ENCODE data around the gene RELA. TPM values are rescaled to one million over a fixed set of nuclear protein-coding genes. Genes with fewer than 3 reads are reported as not detected.

The RELA gene
- total and polyA plus RNA-seq, 2 experiments from 2014 or later, result 18.5 to 22.8 TPM

DNA sequence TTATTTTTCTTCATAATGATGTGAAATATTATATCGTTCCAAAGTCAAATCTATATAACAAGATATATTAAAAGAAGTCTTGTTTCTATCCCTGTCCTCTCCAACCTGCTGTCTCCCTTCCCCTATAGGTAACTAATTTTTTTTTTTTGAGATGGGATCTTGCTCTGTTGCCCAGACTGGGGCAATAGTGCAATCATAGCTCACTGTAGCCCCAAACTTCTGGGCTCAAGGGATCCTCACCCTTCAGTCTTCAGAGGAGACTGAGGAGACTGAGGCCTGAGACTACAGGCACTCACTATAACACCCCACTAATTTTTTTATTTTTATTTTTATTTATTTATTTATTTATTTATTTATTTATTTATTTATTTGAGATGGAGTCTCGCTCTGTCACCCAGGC, 10.3 kb upstream of the RELA start (continued):
- TF ChIP-seq, protein P1, sequence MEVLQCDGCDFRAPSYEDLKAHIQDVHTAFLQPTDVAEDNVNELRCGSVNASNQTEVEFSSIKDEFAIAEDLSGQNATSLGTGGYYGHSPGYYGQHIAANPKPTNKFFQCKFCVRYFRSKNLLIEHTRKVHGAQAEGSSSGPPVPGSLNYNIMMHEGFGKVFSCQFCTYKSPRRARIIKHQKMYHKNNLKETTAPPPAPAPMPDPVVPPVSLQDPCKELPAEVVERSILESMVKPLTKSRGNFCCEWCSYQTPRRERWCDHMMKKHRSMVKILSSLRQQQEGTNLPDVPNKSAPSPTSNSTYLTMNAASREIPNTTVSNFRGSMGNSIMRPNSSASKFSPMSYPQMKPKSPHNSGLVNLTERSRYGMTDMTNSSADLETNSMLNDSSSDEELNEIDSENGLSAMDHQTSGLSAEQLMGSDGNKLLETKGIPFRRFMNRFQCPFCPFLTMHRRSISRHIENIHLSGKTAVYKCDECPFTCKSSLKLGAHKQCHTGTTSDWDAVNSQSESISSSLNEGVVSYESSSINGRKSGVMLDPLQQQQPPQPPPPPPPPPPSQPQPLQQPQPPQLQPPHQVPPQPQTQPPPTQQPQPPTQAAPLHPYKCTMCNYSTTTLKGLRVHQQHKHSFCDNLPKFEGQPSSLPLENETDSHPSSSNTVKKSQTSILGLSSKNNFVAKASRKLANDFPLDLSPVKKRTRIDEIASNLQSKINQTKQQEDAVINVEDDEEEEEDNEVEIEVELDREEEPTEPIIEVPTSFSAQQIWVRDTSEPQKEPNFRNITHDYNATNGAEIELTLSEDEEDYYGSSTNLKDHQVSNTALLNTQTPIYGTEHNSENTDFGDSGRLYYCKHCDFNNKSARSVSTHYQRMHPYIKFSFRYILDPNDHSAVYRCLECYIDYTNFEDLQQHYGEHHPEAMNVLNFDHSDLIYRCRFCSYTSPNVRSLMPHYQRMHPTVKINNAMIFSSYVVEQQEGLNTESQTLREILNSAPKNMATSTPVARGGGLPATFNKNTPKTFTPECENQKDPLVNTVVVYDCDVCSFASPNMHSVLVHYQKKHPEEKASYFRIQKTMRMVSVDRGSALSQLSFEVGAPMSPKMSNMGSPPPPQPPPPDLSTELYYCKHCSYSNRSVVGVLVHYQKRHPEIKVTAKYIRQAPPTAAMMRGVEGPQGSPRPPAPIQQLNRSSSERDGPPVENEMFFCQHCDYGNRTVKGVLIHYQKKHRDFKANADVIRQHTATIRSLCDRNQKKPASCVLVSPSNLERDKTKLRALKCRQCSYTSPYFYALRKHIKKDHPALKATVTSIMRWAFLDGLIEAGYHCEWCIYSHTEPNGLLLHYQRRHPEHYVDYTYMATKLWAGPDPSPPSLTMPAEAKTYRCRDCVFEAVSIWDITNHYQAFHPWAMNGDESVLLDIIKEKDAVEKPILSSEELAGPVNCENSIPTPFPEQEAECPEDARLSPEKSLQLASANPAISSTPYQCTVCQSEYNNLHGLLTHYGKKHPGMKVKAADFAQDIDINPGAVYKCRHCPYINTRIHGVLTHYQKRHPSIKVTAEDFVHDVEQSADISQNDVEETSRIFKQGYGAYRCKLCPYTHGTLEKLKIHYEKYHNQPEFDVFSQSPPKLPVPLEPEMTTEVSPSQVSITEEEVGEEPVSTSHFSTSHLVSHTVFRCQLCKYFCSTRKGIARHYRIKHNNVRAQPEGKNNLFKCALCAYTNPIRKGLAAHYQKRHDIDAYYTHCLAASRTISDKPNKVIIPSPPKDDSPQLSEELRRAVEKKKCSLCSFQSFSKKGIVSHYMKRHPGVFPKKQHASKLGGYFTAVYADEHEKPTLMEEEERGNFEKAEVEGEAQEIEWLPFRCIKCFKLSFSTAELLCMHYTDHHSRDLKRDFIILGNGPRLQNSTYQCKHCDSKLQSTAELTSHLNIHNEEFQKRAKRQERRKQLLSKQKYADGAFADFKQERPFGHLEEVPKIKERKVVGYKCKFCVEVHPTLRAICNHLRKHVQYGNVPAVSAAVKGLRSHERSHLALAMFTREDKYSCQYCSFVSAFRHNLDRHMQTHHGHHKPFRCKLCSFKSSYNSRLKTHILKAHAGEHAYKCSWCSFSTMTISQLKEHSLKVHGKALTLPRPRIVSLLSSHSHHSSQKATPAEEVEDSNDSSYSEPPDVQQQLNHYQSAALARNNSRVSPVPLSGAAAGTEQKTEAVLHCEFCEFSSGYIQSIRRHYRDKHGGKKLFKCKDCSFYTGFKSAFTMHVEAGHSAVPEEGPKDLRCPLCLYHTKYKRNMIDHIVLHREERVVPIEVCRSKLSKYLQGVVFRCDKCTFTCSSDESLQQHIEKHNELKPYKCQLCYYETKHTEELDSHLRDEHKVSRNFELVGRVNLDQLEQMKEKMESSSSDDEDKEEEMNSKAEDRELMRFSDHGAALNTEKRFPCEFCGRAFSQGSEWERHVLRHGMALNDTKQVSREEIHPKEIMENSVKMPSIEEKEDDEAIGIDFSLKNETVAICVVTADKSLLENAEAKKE (CRISPR knock-in tag; IDR thresholded peaks at IDR 0.05), result no peak
- TF ChIP-seq, protein P2, sequence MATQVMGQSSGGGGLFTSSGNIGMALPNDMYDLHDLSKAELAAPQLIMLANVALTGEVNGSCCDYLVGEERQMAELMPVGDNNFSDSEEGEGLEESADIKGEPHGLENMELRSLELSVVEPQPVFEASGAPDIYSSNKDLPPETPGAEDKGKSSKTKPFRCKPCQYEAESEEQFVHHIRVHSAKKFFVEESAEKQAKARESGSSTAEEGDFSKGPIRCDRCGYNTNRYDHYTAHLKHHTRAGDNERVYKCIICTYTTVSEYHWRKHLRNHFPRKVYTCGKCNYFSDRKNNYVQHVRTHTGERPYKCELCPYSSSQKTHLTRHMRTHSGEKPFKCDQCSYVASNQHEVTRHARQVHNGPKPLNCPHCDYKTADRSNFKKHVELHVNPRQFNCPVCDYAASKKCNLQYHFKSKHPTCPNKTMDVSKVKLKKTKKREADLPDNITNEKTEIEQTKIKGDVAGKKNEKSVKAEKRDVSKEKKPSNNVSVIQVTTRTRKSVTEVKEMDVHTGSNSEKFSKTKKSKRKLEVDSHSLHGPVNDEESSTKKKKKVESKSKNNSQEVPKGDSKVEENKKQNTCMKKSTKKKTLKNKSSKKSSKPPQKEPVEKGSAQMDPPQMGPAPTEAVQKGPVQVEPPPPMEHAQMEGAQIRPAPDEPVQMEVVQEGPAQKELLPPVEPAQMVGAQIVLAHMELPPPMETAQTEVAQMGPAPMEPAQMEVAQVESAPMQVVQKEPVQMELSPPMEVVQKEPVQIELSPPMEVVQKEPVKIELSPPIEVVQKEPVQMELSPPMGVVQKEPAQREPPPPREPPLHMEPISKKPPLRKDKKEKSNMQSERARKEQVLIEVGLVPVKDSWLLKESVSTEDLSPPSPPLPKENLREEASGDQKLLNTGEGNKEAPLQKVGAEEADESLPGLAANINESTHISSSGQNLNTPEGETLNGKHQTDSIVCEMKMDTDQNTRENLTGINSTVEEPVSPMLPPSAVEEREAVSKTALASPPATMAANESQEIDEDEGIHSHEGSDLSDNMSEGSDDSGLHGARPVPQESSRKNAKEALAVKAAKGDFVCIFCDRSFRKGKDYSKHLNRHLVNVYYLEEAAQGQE (IDR thresholded peaks at IDR 0.05; ENCODE audit: unreplicated experiment), result no peak
- TF ChIP-seq EZH2 (IDR thresholded peaks at IDR 0.05; ENCODE audit: low read depth, unreplicated experiment) (no peak), JUNB (IDR thresholded peaks at IDR 0.05; ENCODE audit: unreplicated experiment) (no peak)

DNA sequence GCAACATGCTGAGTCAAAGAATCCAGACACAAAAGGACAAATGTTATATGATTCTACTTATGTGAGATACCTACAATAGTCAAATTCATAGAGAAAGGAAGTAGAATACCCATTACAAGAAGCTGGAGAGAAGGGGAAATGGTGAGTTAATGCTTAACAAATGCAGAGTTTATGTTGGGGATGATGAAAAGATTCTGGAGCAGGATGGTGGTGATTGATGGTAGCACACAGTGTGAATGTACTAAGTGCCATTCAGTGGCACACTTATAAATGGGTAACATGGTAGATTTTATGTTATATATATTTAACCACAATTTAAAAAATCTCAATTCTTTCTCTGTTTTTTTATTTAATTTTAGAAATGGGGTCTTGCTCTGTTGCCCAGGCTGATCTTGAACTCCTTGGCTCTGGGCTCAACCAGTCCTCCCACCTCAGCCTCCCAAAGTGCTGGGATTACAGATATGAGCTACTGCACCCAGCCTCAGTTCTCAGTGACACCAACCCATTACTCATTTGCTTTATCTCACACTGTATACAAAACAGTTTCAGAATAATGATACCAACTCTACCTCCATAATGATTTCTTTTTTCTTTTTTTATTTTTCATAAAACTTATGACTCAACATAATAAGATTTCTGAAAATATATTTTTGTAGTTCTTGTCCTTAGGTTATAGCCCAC, 9.6 kb upstream of the RELA start:
- no peaks in the 10 kb centered on the region for H4K20me1 ChIP-seq (replicated peaks; ENCODE audit: insufficient read depth)
- no peak overlapping the region for H2AFZ ChIP-seq
- H3K27ac Mint-ChIP-seq, result no peak overlapping the region
- H3K4me2 ChIP-seq, result no peak overlapping the region
- DNase-seq (ENCODE audit: low spot score), result no peak
- no peak overlapping the region for H3K4me3 Mint-ChIP-seq
- no peak overlapping the region for H3K27ac ChIP-seq (ENCODE audit: low read depth)
- no peaks in the 10 kb centered on the region for H3K9me2 ChIP-seq (ENCODE audit: insufficient read depth)
- H3K4me1 ChIP-seq (ENCODE audit: insufficient read depth), result no peaks in the 10 kb centered on the region
- H3K36me3 Mint-ChIP-seq (ENCODE audit: low read depth), result no peaks in the 10 kb centered on the region
- H3K79me2 ChIP-seq (replicated peaks; ENCODE audit: insufficient read depth), result no peaks in the 10 kb centered on the region
- H3F3A ChIP-seq (replicated peaks; ENCODE audit: low read depth), result no peaks in the 10 kb centered on the region
- no peaks in the 10 kb centered on the region for H3K36me3 ChIP-seq (ENCODE audit: insufficient read depth)
- no peaks in the 10 kb centered on the region for H3K27me3 Mint-ChIP-seq (ENCODE audit: insufficient read depth, low read depth, poor library complexity)
- no peaks in the 10 kb centered on the region for H3K4me1 Mint-ChIP-seq
- no peak overlapping the region for H3K4me3 ChIP-seq
- no peaks in the 10 kb centered on the region for H3K27me3 ChIP-seq (ENCODE audit: insufficient read depth)
- H3K9me3 Mint-ChIP-seq, result no peaks in the 10 kb centered on the region
- ATAC-seq, result no peak
- no peak for TF ChIP-seq EZH2phosphoT487 (IDR thresholded peaks at IDR 0.05; ENCODE audit: unreplicated experiment)
- TF ChIP-seq, protein P2 (IDR thresholded peaks at IDR 0.05; ENCODE audit: unreplicated experiment), result no peak
- TF ChIP-seq STAT1 (IDR thresholded peaks at IDR 0.05; ENCODE audit: unreplicated experiment), result no peak
- TF ChIP-seq EZH2 (IDR thresholded peaks at IDR 0.05; ENCODE audit: low read depth, unreplicated experiment), result no peak
- TF ChIP-seq, protein P3, sequence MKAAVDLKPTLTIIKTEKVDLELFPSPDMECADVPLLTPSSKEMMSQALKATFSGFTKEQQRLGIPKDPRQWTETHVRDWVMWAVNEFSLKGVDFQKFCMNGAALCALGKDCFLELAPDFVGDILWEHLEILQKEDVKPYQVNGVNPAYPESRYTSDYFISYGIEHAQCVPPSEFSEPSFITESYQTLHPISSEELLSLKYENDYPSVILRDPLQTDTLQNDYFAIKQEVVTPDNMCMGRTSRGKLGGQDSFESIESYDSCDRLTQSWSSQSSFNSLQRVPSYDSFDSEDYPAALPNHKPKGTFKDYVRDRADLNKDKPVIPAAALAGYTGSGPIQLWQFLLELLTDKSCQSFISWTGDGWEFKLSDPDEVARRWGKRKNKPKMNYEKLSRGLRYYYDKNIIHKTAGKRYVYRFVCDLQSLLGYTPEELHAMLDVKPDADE (IDR thresholded peaks at IDR 0.05), result no peak
